K562 (cell line): ENCODE results near the gene MYB.

Experiments
- ARNT ChIP-seq, 2 experiments: fragments of 450-650 bp; IDR thresholded peaks; 2 replicates each; pipeline ENCODE4 v1.6.1; 2016; ENCODE audit warnings: mild to moderate bottlenecking in 1 of 2
- HCFC1 ChIP-seq: IDR thresholded peaks from 2 replicates; pipeline ENCODE4 v1.6.1; 2012; ENCODE audit warnings: low read depth, low read length, improper control_type of control experiment
- IRF2 ChIP-seq: sonication (generic); formaldehyde crosslinking; IDR thresholded peaks from 2 replicates; pipeline ENCODE4 v1.8.1; 2022; ENCODE audit warnings: mild to moderate bottlenecking, missing genetic modification reagents
- SLC30A9 ChIP-seq: fragments of 250-450 bp; sonication (Bioruptor Pico); IDR thresholded peaks from 2 replicates; pipeline ENCODE4 v1.8.0; 2022; ENCODE audit warnings: mild to moderate bottlenecking, moderate library complexity
- ZNF316 ChIP-seq: fragments of 450-650 bp; IDR thresholded peaks from 2 replicates; pipeline ENCODE4 v1.6.1; 2016
- TF ChIP-seq, protein P1 (sequence below): fragments of 450-650 bp; IDR thresholded peaks from one replicate; pipeline ENCODE4 v1.6.1; 2018; ENCODE audit warnings: mild to moderate bottlenecking, moderate library complexity; ENCODE audit not compliant: partially characterized antibody
- TF ChIP-seq, protein P2 (sequence below): conservative IDR thresholded peaks from 2 replicates; pipeline ENCODE4 v1.6.1; 2011; ENCODE audit warnings: low read depth, mild to moderate bottlenecking, low read length; ENCODE audit not compliant: control insufficient read depth
- TF ChIP-seq, protein P3 (sequence below), 3 experiments: IDR thresholded peaks in 2 of 3; conservative IDR thresholded peaks in 1 of 3; 2 replicates each; pipeline ENCODE4 v1.5.1; 2011 to 2012; ENCODE audit warnings: low read length in 3 of 3, mild to moderate bottlenecking in 3 of 3, control low read depth in 2 of 3, improper control_type of control experiment in 1 of 3, inconsistent platforms in 1 of 3, low read depth in 1 of 3, mixed read lengths in 1 of 3, moderate library complexity in 1 of 3; ENCODE audit not compliant: insufficient read depth in 2 of 3

DNA sequence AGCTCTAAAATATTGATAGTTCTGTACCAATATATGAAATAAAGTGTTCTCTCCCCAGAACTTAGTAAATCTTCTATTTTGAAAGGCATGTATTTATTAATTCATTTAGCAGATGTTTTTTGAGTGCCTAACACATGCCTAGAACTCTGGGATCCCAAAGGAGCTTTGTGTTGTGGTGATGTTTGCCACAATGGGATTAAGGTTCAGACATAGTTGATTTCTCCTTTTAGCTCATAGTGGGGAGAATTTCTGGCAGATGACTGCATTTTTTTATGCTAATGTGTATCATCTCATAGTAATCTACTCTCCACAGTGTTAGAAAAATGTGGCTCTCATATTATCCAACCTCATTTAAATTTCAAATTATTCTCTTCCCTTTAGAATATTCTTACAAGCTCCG is 21.7 kb downstream of the MYB start:
- TF ChIP-seq, protein P1, sequence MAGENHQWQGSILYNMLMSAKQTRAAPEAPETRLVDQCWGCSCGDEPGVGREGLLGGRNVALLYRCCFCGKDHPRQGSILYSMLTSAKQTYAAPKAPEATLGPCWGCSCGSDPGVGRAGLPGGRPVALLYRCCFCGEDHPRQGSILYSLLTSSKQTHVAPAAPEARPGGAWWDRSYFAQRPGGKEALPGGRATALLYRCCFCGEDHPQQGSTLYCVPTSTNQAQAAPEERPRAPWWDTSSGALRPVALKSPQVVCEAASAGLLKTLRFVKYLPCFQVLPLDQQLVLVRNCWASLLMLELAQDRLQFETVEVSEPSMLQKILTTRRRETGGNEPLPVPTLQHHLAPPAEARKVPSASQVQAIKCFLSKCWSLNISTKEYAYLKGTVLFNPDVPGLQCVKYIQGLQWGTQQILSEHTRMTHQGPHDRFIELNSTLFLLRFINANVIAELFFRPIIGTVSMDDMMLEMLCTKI, result no peak
- no peak for TF ChIP-seq ARNT (IDR thresholded peaks at IDR 0.05)
- no peak for TF ChIP-seq HCFC1
- no peak for TF ChIP-seq ZNF316
- TF ChIP-seq, protein P2, sequence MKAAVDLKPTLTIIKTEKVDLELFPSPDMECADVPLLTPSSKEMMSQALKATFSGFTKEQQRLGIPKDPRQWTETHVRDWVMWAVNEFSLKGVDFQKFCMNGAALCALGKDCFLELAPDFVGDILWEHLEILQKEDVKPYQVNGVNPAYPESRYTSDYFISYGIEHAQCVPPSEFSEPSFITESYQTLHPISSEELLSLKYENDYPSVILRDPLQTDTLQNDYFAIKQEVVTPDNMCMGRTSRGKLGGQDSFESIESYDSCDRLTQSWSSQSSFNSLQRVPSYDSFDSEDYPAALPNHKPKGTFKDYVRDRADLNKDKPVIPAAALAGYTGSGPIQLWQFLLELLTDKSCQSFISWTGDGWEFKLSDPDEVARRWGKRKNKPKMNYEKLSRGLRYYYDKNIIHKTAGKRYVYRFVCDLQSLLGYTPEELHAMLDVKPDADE, result no peak
- no peak for TF ChIP-seq IRF2 (CRISPR knock-in tag)
- no peak for TF ChIP-seq SLC30A9
- TF ChIP-seq, protein P3, sequence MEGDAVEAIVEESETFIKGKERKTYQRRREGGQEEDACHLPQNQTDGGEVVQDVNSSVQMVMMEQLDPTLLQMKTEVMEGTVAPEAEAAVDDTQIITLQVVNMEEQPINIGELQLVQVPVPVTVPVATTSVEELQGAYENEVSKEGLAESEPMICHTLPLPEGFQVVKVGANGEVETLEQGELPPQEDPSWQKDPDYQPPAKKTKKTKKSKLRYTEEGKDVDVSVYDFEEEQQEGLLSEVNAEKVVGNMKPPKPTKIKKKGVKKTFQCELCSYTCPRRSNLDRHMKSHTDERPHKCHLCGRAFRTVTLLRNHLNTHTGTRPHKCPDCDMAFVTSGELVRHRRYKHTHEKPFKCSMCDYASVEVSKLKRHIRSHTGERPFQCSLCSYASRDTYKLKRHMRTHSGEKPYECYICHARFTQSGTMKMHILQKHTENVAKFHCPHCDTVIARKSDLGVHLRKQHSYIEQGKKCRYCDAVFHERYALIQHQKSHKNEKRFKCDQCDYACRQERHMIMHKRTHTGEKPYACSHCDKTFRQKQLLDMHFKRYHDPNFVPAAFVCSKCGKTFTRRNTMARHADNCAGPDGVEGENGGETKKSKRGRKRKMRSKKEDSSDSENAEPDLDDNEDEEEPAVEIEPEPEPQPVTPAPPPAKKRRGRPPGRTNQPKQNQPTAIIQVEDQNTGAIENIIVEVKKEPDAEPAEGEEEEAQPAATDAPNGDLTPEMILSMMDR (IDR thresholded peaks at IDR 0.05 in 2 of 3, conservative IDR thresholded peaks at IDR 0.05 in 1 of 3; ENCODE audit: insufficient read depth in 2 of 3, low read depth in 1 of 3, low read length in 3 of 3), result no peak
